Small intestine (tissue), 7 donors: Measurements from ENCODE around the gene WIZ. TPM values are rescaled to one million over a fixed set of nuclear protein-coding genes. Genes with fewer than 3 reads are reported as not detected.

Source experiments
- DNase-seq, 2 donors: peaks; one replicate each; pipeline versions ENCODE4 v3.0.0 to v3.0.0-alpha.2; 2013
- FAIRE-seq: peaks from 2 replicates; lab custom pipeline; 2012; peaks lifted over from hg19 to GRCh38; lab: Jason Lieb, UNC
- H3K27ac ChIP-seq, 3 donors: one replicate each; pipeline ENCODE4 v1.5.1; 2013; ENCODE audit warnings: low read length in 2 of 3, mild to moderate bottlenecking in 2 of 3, control low read depth in 1 of 3, inconsistent platforms in 1 of 3, low read depth in 1 of 3, moderate library complexity in 1 of 3
- H3K27me3 ChIP-seq, 3 donors: one replicate each; pipeline ENCODE4 v1.6.1; 2013; ENCODE audit warnings: low read length in 3 of 3, inconsistent platforms in 1 of 3; ENCODE audit not compliant: control insufficient read depth in 3 of 3, insufficient read depth in 3 of 3
- H3K36me3 ChIP-seq, 3 donors: one replicate each; pipeline ENCODE4 v1.6.1; 2013; ENCODE audit warnings: low read length in 3 of 3, inconsistent platforms in 1 of 3, low read depth in 1 of 3, mild to moderate bottlenecking in 1 of 3, moderate library complexity in 1 of 3; ENCODE audit not compliant: control insufficient read depth in 3 of 3, insufficient read depth in 2 of 3
- H3K4me1 ChIP-seq, 3 donors: one replicate each; pipeline ENCODE4 v1.6.1; 2013; ENCODE audit warnings: low read length in 2 of 3, inconsistent platforms in 1 of 3, low read depth in 1 of 3, mild to moderate bottlenecking in 1 of 3, moderate library complexity in 1 of 3; ENCODE audit not compliant: control insufficient read depth in 3 of 3, insufficient read depth in 2 of 3
- H3K4me3 ChIP-seq, 3 donors: one replicate each; pipeline ENCODE4 v1.5.1; 2013; ENCODE audit warnings: low read length in 3 of 3, control low read depth in 1 of 3, inconsistent platforms in 1 of 3, low read depth in 1 of 3, mild to moderate bottlenecking in 1 of 3, moderate library complexity in 1 of 3
- H3K9me3 ChIP-seq, 2 donors: one replicate each; pipeline ENCODE4 v1.6.1; 2013; ENCODE audit warnings: low read depth in 1 of 2, low read length in 1 of 2; ENCODE audit not compliant: control insufficient read depth in 2 of 2, insufficient read depth in 1 of 2
- WGBS, 3 donors: extraction: QIAGEN DNeasy Blood & Tissue Kit; methylation state at CpG; one replicate each; pipeline ENCODE4 v1.1.7; 2013; 5-methylcytosine and 5-hydroxymethylcytosine counted together
- polyA plus RNA-seq, 4 donors: library from polyadenylated mRNA; stranded (reverse) in 3 of 4; unstranded in 1 of 4; fragments of 200-250 nt in 3 of 4; fragments of 120-200 nt in 1 of 4; gene quantifications; one replicate each; pipeline versions ENCODE4 v1.2.1 to v1.2.3, GENCODE V29; 2013
- donor health status: healthy with polysubstance abuse.
- donor health status: control.
- donor health status: control.
- donor health status: Bipolar disorder and iron deficiency.
- donor health status: healthy.

Gene WIZ
- polyA plus RNA-seq, 4 donors, result 7.0 to 19.6 (median 15.5) TPM

DNA sequence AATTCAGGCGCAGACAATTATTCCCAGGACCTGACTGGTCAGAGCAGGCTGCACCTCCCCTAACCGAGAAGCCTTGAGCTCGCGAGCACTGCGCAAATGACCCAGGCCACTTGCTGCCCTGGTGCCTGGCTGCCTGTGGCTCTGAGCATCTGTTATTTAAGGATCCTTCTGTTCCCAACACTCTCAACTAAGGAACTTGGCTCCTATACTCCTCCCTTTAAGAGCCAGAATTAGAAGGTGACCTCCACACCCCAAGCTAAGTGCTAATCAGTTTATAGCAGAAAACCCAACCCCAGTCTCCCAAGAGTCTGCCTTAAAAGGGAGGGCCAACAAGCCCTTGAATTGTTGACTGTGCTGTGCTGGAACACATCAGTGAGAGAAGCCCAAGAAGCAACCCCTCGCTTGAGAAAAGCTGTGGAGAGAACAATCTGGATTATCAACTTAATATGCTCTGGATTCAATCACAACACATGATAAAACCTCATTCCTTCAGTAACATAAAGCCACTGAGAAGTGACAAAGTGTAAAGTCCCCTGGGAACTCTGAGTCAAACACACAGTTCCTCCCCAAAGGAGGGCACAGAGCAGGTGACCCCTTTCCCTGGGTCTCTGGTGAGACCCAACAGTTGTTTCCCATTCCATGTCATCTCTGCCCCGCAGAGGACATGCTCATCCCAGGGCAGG, 45.5 kb downstream of the WIZ start:
- Histone ChIP-seq H3K27me3 (no peaks in the 10 kb centered on the region), H3K4me1 (peaks cover 2 to 3% (median 3%) of the 10 kb centered on the region in 3 donors), H3K36me3 (peaks cover 9 to 69% (median 12%) of the 10 kb centered on the region in 3 donors), H3K9me3 (no peaks in the 10 kb centered on the region), H3K4me3 (no peak overlapping the region), H3K27ac (no peak overlapping the region)
- peak in 1 of 2 donors; percentile 4 for DNase-seq
- no peak for FAIRE-seq
- 80 to 81% (median 81%) methylated on average over 7 of the region's 7 CpGs for WGBS, 3 donors

DNA sequence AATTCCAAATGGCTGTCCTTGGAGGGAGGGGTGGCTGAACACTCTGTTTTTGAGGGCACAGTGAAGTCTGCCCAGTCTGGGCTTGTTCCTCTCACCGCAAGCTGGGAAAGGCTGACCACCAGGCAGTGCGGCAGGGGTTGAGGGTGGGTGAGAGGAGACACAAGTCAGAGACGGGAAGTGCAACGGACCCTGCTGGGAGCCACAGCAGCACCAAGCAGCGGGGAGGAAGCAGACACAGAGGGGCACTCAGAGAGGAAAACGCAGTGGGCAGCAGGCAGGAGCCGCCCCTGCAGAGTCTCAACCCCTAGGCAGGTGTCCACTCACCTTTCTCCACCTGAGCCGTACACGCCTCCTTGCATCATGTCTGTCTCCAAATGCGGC, 46.6 kb downstream of the WIZ start:
- H3K27ac ChIP-seq, result no peak overlapping the region
- 93 to 96% (median 94%) methylated on average over 10 of the region's 10 CpGs for WGBS, 3 donors
- no peaks in the 10 kb centered on the region for H3K9me3 ChIP-seq
- FAIRE-seq (no peak), DNase-seq (no peak)
- H3K4me1 ChIP-seq, result peaks cover 2 to 3% (median 3%) of the 10 kb centered on the region in 3 donors
- no peak overlapping the region for H3K4me3 ChIP-seq
- H3K27me3 ChIP-seq, result no peaks in the 10 kb centered on the region
- H3K36me3 ChIP-seq, result peaks cover 15 to 74% (median 20%) of the 10 kb centered on the region in 3 donors

DNA sequence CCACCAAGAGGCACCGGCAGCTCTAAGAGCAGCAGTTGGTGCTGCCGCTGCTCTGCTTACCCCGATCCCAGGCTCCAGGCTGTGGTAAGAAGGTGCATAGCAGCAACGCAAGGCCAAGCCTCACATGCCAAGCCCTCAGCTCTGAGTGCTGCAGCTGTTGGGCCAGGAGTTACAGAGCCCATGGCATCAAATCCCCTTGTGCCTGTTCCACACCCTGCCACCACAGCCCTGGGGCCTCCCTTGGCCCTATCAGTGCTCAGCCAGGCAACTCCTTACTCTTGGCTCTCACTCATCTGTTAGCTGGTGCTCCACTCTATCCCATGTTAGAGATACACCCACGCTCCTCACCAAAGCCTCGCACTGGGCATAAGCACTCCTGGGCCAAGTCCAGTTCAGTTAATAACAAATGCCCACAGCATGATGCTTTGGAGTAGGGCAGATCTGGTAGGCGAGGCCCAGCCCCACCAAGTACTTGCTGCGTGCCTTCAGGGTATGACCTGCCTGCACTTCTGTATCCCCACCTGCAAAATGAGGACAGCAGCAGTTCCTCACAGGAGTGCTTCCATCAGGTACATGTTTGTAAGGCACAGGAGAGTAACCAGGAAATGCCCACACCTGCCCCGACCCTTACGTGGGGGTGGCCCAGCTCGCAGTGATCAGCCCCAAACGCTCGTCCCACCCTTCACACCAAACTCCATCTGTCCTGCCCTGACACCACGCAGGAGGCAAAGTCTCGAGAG, 47.2 kb downstream of the WIZ start:
- H3K27ac ChIP-seq, result no peak overlapping the region
- H3K4me3 ChIP-seq, result no peak overlapping the region
- DNase-seq (no peak), FAIRE-seq (no peak)
- H3K4me1 ChIP-seq, result peaks cover 2 to 3% (median 3%) of the 10 kb centered on the region in 3 donors
- 89 to 93% (median 91%) methylated on average over 15 of the region's 15 CpGs for WGBS, 3 donors
- H3K27me3 ChIP-seq, result no peaks in the 10 kb centered on the region
- H3K36me3 ChIP-seq, result peaks cover 20 to 77% (median 26%) of the 10 kb centered on the region in 3 donors
- no peaks in the 10 kb centered on the region for H3K9me3 ChIP-seq

DNA sequence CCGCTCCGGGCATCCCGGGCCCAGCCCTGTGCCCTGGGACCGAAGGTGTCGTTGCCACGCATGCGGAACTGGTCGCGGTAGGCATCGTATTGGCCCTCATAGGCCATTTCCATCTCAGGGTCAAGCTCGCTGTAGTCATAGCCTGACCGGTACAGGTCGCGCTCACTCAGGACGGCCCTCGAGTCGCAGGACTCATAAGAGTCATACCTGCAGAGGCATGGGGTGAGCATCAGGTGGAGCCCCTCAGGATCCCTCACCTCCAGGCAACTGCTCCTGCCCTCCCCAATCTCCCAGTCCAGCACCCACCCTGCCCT, 48.4 kb downstream of the WIZ start:
- no peak overlapping the region for H3K27ac ChIP-seq
- peaks cover 21 to 83% (median 29%) of the 10 kb centered on the region in 3 donors for H3K36me3 ChIP-seq
- no peak overlapping the region for H3K4me3 ChIP-seq
- WGBS, 3 donors, result 97 to 99% (median 97%) methylated on average over 17 of the region's 17 CpGs
- peaks cover 2 to 3% (median 3%) of the 10 kb centered on the region in 3 donors for H3K4me1 ChIP-seq
- DNase-seq (no peak), FAIRE-seq (no peak)
- H3K9me3 ChIP-seq, result no peaks in the 10 kb centered on the region
- H3K27me3 ChIP-seq, result no peaks in the 10 kb centered on the region

DNA sequence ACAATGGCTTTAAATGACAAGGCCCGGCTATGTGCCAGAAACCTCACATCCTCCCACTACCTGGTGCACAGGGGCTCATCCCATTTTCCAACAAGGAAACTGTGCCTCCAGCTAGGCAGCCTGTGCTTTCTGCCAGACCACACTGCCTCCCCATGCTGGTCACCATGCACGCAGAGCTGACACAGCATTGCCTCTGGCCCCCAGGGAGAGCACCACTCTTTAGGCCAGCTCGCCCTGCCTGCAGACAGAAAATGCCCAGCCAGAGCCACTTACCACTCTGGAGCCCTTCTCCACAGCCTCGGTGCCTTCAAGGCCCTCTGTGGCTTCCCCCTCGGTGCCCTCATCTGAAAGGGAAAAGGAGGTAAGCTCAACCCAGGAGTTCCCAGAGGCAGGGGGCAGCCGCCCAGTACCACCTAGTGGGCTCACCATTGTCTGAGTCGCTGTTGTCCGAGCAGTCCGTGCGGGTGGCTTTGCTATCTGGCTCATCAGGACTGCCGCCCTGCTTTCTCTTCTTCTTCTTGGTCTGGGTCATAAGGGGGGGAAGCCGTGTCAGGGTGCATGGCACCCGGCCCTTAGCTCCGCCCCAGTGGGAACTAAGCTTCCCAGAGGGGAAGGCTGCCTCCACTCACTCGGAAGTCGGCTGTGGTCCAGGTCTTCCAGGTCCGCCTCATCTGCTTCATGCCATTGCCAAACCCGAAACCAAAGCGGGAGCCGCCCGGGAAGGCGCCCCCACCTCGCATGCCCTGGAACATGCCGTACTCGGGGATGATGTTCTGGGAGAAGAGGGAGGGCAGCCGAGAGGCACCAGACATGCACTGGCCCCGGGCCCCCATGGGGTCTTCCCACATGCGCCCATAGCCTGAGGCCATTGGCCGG, 49.0 kb downstream of the WIZ start:
- Histone ChIP-seq H3K4me3 (no peak overlapping the region), H3K4me1 (peaks cover 2 to 3% (median 3%) of the 10 kb centered on the region in 3 donors), H3K36me3 (peaks cover 22 to 85% (median 31%) of the 10 kb centered on the region in 3 donors), H3K9me3 (no peaks in the 10 kb centered on the region), H3K27me3 (no peaks in the 10 kb centered on the region), H3K27ac (no peak overlapping the region)
- DNase-seq (no peak), FAIRE-seq (no peak)
- 93 to 95% (median 93%) methylated on average over 29 of the region's 29 CpGs for WGBS, 3 donors

DNA sequence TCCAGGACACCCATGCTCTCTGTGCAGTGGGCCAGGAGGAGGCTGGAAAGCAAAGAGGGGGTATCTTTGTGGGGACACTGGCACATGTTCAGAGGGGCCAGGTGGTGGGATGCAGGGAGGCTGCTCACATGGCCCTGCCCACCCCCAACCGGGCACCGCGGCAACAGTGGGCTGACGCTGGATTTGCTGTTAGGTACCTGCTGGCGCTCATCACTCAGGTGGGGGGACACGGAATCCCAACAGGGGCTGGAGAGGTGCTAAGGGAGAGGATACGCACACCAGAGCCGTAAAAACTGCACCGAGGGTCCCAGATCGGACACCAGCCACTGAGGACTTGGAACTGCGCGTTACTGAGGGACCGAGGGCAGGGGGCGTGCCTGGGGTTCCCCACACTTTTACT, 50.1 kb downstream of the WIZ start:
- Histone ChIP-seq H3K27me3 (no peaks in the 10 kb centered on the region), H3K36me3 (peaks cover 22 to 90% (median 31%) of the 10 kb centered on the region in 3 donors), H3K4me1 (peaks cover 2 to 3% (median 2%) of the 10 kb centered on the region in 3 donors), H3K27ac (no peak overlapping the region), H3K9me3 (no peaks in the 10 kb centered on the region), H3K4me3 (no peak overlapping the region)
- WGBS, 3 donors, result 90 to 97% (median 95%) methylated on average over 14 of the region's 14 CpGs
- DNase-seq (no peak), FAIRE-seq (no peak)

DNA sequence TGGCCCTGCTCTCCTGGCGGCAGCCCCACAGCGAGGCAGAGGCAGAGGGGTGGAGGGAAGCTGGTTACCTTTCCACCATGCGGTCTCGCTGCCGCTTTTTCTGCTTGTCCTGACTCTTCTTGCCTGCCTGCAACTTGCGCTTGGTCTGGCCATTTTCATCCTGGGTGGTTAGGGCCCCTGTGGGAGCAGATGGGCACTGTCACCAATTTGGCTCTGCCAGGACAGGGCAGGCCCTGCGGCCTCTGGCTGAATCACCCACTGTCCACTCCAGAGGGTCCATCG, 50.6 kb downstream of the WIZ start:
- WGBS, 3 donors, result 94 to 97% (median 94%) methylated on average over 8 of the region's 8 CpGs
- FAIRE-seq, result no peak

DNA sequence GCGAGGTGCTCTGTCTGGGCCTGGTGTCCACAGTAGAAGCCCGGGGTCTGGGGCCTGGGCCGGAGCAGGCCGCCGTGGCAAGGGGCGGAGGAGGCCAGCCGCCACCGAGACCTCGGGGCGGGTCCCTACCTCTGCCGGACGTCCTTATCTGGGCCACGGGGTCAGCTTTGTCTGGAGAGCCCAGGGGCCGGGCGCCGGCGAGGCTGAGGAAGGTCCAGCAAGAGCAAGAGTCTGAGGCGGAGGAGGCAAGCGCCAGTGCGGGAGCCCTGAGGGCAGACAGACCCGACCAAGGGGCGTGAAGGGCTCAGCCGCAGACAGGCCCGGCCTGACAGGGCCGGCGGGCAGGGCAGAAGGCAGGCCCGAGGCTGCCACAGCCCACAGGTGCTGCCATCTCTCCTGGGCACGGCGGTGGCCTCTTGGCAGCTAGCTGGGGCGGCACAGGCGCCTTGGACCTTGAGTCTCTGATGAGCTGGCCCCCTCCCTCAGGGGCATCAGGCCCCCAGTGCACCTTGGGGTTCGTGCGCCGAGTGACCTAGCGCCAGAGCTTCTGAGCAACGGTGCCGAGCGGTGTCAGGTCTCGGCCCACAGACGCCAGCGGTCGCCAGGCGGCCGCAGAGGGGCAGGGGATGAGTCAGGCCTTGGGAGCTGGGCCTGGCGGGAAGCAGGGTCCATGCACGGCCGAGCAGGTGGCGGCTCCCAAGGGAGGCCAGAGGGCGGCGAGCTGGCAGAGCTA, 51.1 kb downstream of the WIZ start:
- Histone ChIP-seq H3K4me3 (no peak overlapping the region), H3K27ac (no peak overlapping the region), H3K4me1 (no peaks in the 10 kb centered on the region), H3K27me3 (no peaks in the 10 kb centered on the region), H3K9me3 (no peaks in the 10 kb centered on the region), H3K36me3 (peaks cover 22 to 84% (median 31%) of the 10 kb centered on the region in 3 donors)
- FAIRE-seq (no peak), DNase-seq (no peak)
- WGBS, 3 donors, result 93 to 94% (median 93%) methylated on average over 42 to 50 of the region's 50 CpGs

More for the DNA sequence above, 50.6 kb downstream of the WIZ start:
- no peaks in the 10 kb centered on the region for H3K9me3 ChIP-seq
- peaks cover 22 to 88% (median 31%) of the 10 kb centered on the region in 3 donors for H3K36me3 ChIP-seq
- peaks cover 0 to 2% (median 0%) of the 10 kb centered on the region in 3 donors for H3K4me1 ChIP-seq
- H3K4me3 ChIP-seq, result no peak overlapping the region
- no peaks in the 10 kb centered on the region for H3K27me3 ChIP-seq
- no peak overlapping the region for H3K27ac ChIP-seq
- DNase-seq, result no peak
